HepG2 (cell line): ENCODE results near the gene STX1B. TPM values are rescaled to one million over a fixed set of nuclear protein-coding genes. Genes with fewer than 3 reads are reported as not detected.

ENCODE experiments used
- ATF7-NPFF ChIP-seq: sonication (generic); formaldehyde crosslinking; IDR thresholded peaks from 2 replicates; pipeline ENCODE4 v1.8.1; 2023; ENCODE audit warnings: mild to moderate bottlenecking, low read depth, missing genetic modification reagents, moderate library complexity
- PRMT3 ChIP-seq: sonication (generic); formaldehyde crosslinking; IDR thresholded peaks from 2 replicates; pipeline ENCODE4 v1.8.1; 2022; ENCODE audit warnings: low read depth, mild to moderate bottlenecking, moderate library complexity, missing genetic modification reagents, borderline replicate concordance
- SKIL ChIP-seq: sonication (generic); formaldehyde crosslinking; IDR thresholded peaks from 2 replicates; pipeline ENCODE4 v1.8.0; 2022; ENCODE audit warnings: missing genetic modification reagents, mild to moderate bottlenecking, moderate library complexity, borderline replicate concordance
- ZBED4 ChIP-seq: sonication (generic); formaldehyde crosslinking; IDR thresholded peaks from 2 replicates; pipeline ENCODE4 v1.4.0; 2020; ENCODE audit warnings: missing genetic modification reagents, borderline replicate concordance
- ZBTB40 ChIP-seq, 2 experiments: fragments of 450-650 bp in 1 of 2; sonication (generic) in 1 of 2; formaldehyde crosslinking in 1 of 2; IDR thresholded peaks; 2 replicates each; pipeline versions ENCODE4 v1.6.1 to v1.8.0; 2016 to 2022; ENCODE audit warnings: antibody characterized with exemption in 1 of 2, mild to moderate bottlenecking in 1 of 2, missing genetic modification reagents in 1 of 2
- ZNF274 ChIP-seq: sonication (generic); formaldehyde crosslinking; IDR thresholded peaks from 2 replicates; pipeline ENCODE4 v1.5.1; 2020; ENCODE audit warnings: mild to moderate bottlenecking, missing genetic modification reagents
- polyA plus RNA-seq, 8 experiments: library from polyadenylated mRNA; depleted of rRNA in 3 of 8; stranded (reverse) in 7 of 8; unstranded in 1 of 8; fragments of >200 nt; fragmentation: Illumina TruSeq in 4 of 8; extraction: Trizol in 4 of 8; gene quantifications; 2 replicates each; pipeline versions ENCODE4 v1.2.1 to v1.2.3, GENCODE V29; 2011 to 2016; ENCODE audit warnings: low read depth in 4 of 8, missing spikeins in 1 of 8, mixed read lengths in 1 of 8; ENCODE audit not compliant: insufficient read depth in 1 of 8
- total RNA-seq, 5 experiments: library from RNA; depleted of rRNA; stranded (reverse); fragments of >200 nt; fragmentation: Illumina TruSeq; extraction: Trizol; gene quantifications; 2 replicates each; pipeline ENCODE4 v1.2.3, GENCODE V29; 2016; ENCODE audit warnings: low read depth in 1 of 5
- TF ChIP-seq, protein P1 (sequence below): sonication (generic); formaldehyde crosslinking; IDR thresholded peaks from 2 replicates; pipeline ENCODE4 v1.4.0; 2020; ENCODE audit warnings: low read depth, mild to moderate bottlenecking, missing genetic modification reagents

The STX1B gene
- total and polyA plus RNA-seq, 2 of the 13 experiments (the other 11 are each of a cell fraction or from before 2014, with no cell fraction given) = 2.1 to 3.0 TPM

GRCh38 chr16:30996985-30997724, 13.3 kb downstream of the STX1B start (continued):
- TF ChIP-seq ATF7-NPFF (CRISPR knock-in tag) = peak; percentile 18; the same call in 1 of the 2 replicates
- no peak for TF ChIP-seq ZBTB40 (IDR thresholded peaks at IDR 0.05)
- peak; percentile 54 for TF ChIP-seq ZBTB40 (CRISPR knock-in tag; IDR thresholded peaks at IDR 0.05)
- peak; percentile 97 for TF ChIP-seq ZBED4 (CRISPR knock-in tag)
- TF ChIP-seq PRMT3 (CRISPR knock-in tag) = 0 out of 2 replicates have a peak, but pooled peaks have one; percentile 77
- peak; percentile 78 for TF ChIP-seq SKIL (CRISPR knock-in tag)
- TF ChIP-seq ZNF274 (CRISPR knock-in tag) = no peak
- TF ChIP-seq, protein P1, sequence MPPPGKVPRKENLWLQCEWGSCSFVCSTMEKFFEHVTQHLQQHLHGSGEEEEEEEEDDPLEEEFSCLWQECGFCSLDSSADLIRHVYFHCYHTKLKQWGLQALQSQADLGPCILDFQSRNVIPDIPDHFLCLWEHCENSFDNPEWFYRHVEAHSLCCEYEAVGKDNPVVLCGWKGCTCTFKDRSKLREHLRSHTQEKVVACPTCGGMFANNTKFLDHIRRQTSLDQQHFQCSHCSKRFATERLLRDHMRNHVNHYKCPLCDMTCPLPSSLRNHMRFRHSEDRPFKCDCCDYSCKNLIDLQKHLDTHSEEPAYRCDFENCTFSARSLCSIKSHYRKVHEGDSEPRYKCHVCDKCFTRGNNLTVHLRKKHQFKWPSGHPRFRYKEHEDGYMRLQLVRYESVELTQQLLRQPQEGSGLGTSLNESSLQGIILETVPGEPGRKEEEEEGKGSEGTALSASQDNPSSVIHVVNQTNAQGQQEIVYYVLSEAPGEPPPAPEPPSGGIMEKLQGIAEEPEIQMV (CRISPR knock-in tag) = peak; percentile 91
